ENCODE measurements around the gene CHST8.
A peak's percentile ranks its signal among the peaks of the same experiment; 100 is the strongest.

DNA sequence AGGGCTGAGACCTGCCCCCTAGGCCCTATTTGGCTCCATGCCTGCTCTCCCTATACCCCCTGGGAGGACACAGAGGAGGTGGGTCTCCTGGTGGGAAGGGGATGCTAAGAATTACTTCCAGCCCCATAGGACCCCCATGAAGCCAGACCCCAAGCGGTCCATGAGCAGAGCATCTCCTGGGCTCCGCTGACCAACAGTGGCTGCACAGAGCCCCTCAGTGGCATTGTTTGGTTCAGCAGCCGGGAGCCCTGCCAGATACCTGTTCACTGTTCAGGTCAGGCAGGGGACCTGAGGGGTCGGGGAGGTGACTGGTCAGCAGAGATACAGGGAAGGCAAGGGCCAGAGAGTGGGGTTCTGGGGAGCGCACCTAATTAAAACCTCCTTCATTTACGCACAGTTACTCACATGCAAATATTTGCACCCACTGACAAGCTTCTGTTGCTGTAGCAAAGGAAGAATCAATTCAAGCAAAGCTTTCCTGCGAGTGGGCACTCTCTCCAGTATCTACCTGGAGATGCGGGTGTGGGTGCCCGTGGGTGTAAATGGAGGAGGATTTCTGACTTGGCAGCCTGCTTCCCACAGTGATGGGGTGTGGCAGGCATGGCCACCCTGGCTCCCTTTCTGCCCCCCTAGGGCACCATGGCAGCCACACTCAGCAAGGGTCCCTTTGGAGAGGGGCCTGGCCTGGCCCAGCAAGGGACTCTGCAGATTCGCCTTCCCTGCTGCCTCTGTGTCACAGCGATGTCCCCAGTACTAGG, 83.5 kb downstream of the CHST8 start:
- TF ChIP-seq, protein P1, sequence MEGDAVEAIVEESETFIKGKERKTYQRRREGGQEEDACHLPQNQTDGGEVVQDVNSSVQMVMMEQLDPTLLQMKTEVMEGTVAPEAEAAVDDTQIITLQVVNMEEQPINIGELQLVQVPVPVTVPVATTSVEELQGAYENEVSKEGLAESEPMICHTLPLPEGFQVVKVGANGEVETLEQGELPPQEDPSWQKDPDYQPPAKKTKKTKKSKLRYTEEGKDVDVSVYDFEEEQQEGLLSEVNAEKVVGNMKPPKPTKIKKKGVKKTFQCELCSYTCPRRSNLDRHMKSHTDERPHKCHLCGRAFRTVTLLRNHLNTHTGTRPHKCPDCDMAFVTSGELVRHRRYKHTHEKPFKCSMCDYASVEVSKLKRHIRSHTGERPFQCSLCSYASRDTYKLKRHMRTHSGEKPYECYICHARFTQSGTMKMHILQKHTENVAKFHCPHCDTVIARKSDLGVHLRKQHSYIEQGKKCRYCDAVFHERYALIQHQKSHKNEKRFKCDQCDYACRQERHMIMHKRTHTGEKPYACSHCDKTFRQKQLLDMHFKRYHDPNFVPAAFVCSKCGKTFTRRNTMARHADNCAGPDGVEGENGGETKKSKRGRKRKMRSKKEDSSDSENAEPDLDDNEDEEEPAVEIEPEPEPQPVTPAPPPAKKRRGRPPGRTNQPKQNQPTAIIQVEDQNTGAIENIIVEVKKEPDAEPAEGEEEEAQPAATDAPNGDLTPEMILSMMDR (conservative IDR thresholded peaks at IDR 0.05): 0 out of 2 replicates have a peak, but pooled peaks have one; percentile 24
- no peak for TF ChIP-seq EZH2 (IDR thresholded peaks at IDR 0.05; ENCODE audit: low read depth)
